ENCODE measurements around the gene TRAF3IP1. TPM values are rescaled to one million over a fixed set of nuclear protein-coding genes. Genes with fewer than 3 reads are reported as not detected.
"Not testable (repeated sequence)": the region's sequence is repeated elsewhere in the genome, so short reads cannot be mapped to it uniquely, and the experiment has no call there.

Gene TRAF3IP1
- total and polyA plus RNA-seq, 2 donors (not counting 1 experiment from before 2014, with no cell fraction given) = 1.4 to 15.5 TPM

GRCh38 chr2:238441262-238442114, 121.2 kb downstream of the TRAF3IP1 start:
- Mint-ChIP-seq H3K27me3 (no peaks in the 10 kb centered on the region), H3K27ac (no peak overlapping the region), H3K4me3 (no peak overlapping the region), H3K4me1 (peaks cover 26% of the 10 kb centered on the region), H3K9me3 (ENCODE audit: insufficient read depth) (no peaks in the 10 kb centered on the region)
- ChIA-PET POLR2A (no interaction called here), CTCF (no interaction called here)
- intact Hi-C loops (cut with micrococcal nuclease) = no loop called here
- Histone ChIP-seq H3K27ac (ENCODE audit: low read length in 2 of 2) (no peak overlapping the region), H2AFZ (ENCODE audit: insufficient read depth, low read depth, low read length, poor library complexity, severe bottlenecking) (no peak overlapping the region), H3K4me1 (ENCODE audit: control insufficient read depth in 2 of 2, insufficient read depth in 2 of 2, low read length in 2 of 2) (no peaks in the 10 kb centered on the region), H3K9ac (ENCODE audit: low read length) (no peak overlapping the region), H3K9me3 (ENCODE audit: control extremely low read depth in 1 of 3, control insufficient read depth in 2 of 3, insufficient read depth in 1 of 3, low read length in 2 of 3) (no peaks in the 10 kb centered on the region), H3K4me3 (ENCODE audit: control extremely low read depth in 1 of 5, extremely low read depth in 1 of 5, insufficient read depth in 1 of 5, low read depth in 2 of 5, low read length in 4 of 5) (no peak overlapping the region), H4K20me1 (ENCODE audit: control insufficient read depth, insufficient read depth, low read length, poor library complexity, severe bottlenecking) (peaks cover 68% of the 10 kb centered on the region), H3K27me3 (replicated peaks in 1 of 4; ENCODE audit: control extremely low read depth in 1 of 4, control insufficient read depth in 3 of 4, insufficient read depth in 4 of 4, low read length in 3 of 4) (no peaks in the 10 kb centered on the region), H3K79me2 (ENCODE audit: control insufficient read depth, insufficient read depth, low read length) (peaks cover 86% of the 10 kb centered on the region), H3K4me2 (replicated peaks; ENCODE audit: low read depth, low read length, poor library complexity, severe bottlenecking) (no peak overlapping the region), H3K36me3 (replicated peaks in 1 of 2; ENCODE audit: control extremely low read depth in 1 of 2, control insufficient read depth in 1 of 2, extremely low read depth in 1 of 2, insufficient read depth in 2 of 2, low read length in 1 of 2) (peaks cover 13 to 62% of the 10 kb centered on the region in 2 experiments)
- DNase-seq = no peak
- no peak for ATAC-seq (ENCODE audit: low read depth)
- WGBS (ENCODE audit: insufficient coverage) = 88% methylated on average over 8 of the region's 17 CpGs
- TF ChIP-seq CTCF (IDR thresholded peaks at IDR 0.05) (no peak), EZH2 (IDR thresholded peaks at IDR 0.05; ENCODE audit: borderline replicate concordance, insufficient read depth, low read depth, low read length, poor library complexity, severe bottlenecking) (no peak)

- H3K27me3 ChIP-seq (replicated peaks in 1 of 4; ENCODE audit: control extremely low read depth in 1 of 4, control insufficient read depth in 3 of 4, insufficient read depth in 4 of 4, low read length in 3 of 4); H3K4me3 ChIP-seq (ENCODE audit: control extremely low read depth in 1 of 5, extremely low read depth in 1 of 5, insufficient read depth in 1 of 5, low read depth in 2 of 5, low read length in 4 of 5); H3K9ac ChIP-seq (ENCODE audit: low read length); CTCF ChIA-PET; H3K27me3 Mint-ChIP-seq; H3K27ac Mint-ChIP-seq; intact Hi-C loops (cut with micrococcal nuclease); H3K9me3 Mint-ChIP-seq (ENCODE audit: insufficient read depth); H3K27ac ChIP-seq (ENCODE audit: low read length in 2 of 2); H3K4me2 ChIP-seq (replicated peaks; ENCODE audit: low read depth, low read length, poor library complexity, severe bottlenecking); ATAC-seq (ENCODE audit: low read depth); DNase-seq; H3K4me1 ChIP-seq (ENCODE audit: control insufficient read depth in 2 of 2, insufficient read depth in 2 of 2, low read length in 2 of 2); H2AFZ ChIP-seq (ENCODE audit: insufficient read depth, low read depth, low read length, poor library complexity, severe bottlenecking); POLR2A ChIA-PET; H3K9me3 ChIP-seq (ENCODE audit: control extremely low read depth in 1 of 3, control insufficient read depth in 2 of 3, insufficient read depth in 1 of 3, low read length in 2 of 3); H3K4me3 Mint-ChIP-seq: not testable (repeated sequence)
- peaks cover 13 to 70% of the 10 kb centered on the region in 2 experiments for H3K36me3 ChIP-seq (replicated peaks in 1 of 2; ENCODE audit: control extremely low read depth in 1 of 2, control insufficient read depth in 1 of 2, extremely low read depth in 1 of 2, insufficient read depth in 2 of 2, low read length in 1 of 2)
- WGBS (ENCODE audit: insufficient coverage) = no CpG with 5 or more reads among the region's 6 CpGs
- H4K20me1 ChIP-seq (ENCODE audit: control insufficient read depth, insufficient read depth, low read length, poor library complexity, severe bottlenecking) = peaks cover 76% of the 10 kb centered on the region
- H3K79me2 ChIP-seq (ENCODE audit: control insufficient read depth, insufficient read depth, low read length) = peaks cover 85% of the 10 kb centered on the region
- H3K4me1 Mint-ChIP-seq = peaks cover 26% of the 10 kb centered on the region
These were observed 121.9 kb downstream of the TRAF3IP1 start for GRCh38 chr2:238442257-238442656.

Measured in B cell (primary cell).